DOHH2 (cell line): Measurements from ENCODE around the gene P2RY6.

ENCODE experiments used
- H3F3A ChIP-seq: fragments of 200-600 bp; sonication (generic), shearing (Covaris generic); 2 replicates; pipeline ENCODE4 v1.6.0; 2016; ENCODE audit warnings: antibody characterized with exemption, mild to moderate bottlenecking; ENCODE audit not compliant: control insufficient read depth, insufficient read depth
- H3K27ac ChIP-seq: fragments of 200-600 bp; sonication (generic); 2 replicates; pipeline ENCODE4 v1.5.1; 2014; ENCODE audit warnings: low read depth, mild to moderate bottlenecking, low read length, moderate library complexity
- H3K27me3 ChIP-seq: fragments of 200-600 bp; sonication (generic); 2 replicates; pipeline ENCODE4 v1.6.1; 2014; ENCODE audit warnings: mild to moderate bottlenecking, low read length, mixed read lengths; ENCODE audit not compliant: control insufficient read depth
- H3K36me3 ChIP-seq: fragments of 200-600 bp; sonication (generic); 2 replicates; pipeline ENCODE4 v1.6.1; 2014; ENCODE audit warnings: mild to moderate bottlenecking, low read length, moderate library complexity, mixed read lengths; ENCODE audit not compliant: control insufficient read depth
- H3K4me1 ChIP-seq: fragments of 200-600 bp; sonication (generic); 2 replicates; pipeline ENCODE4 v1.6.1; 2014; ENCODE audit warnings: mild to moderate bottlenecking, low read length, mixed read lengths; ENCODE audit not compliant: control insufficient read depth
- H3K4me2 ChIP-seq: fragments of 200-600 bp; sonication (generic); 2 replicates; pipeline ENCODE4 v1.6.0; 2014; ENCODE audit warnings: mild to moderate bottlenecking, low read length, moderate library complexity
- H3K4me3 ChIP-seq: fragments of 200-600 bp; sonication (generic); 2 replicates; pipeline ENCODE4 v1.5.1; 2014; ENCODE audit warnings: mild to moderate bottlenecking, low read length, mixed read lengths
- H3K79me2 ChIP-seq: fragments of 200-600 bp; sonication (generic); 2 replicates; pipeline ENCODE4 v1.6.1; 2014; ENCODE audit warnings: mild to moderate bottlenecking, low read length, mixed read lengths; ENCODE audit not compliant: control insufficient read depth
- H3K9me2 ChIP-seq: fragments of 200-600 bp; sonication (generic); replicated peaks from 2 replicates; pipeline ENCODE4 v1.6.1; 2014; ENCODE audit warnings: mild to moderate bottlenecking, low read length, mixed read lengths; ENCODE audit not compliant: control insufficient read depth
- H3K9me3 ChIP-seq: fragments of 200-600 bp; sonication (generic); 2 replicates; pipeline ENCODE4 v1.6.1; 2014; ENCODE audit warnings: antibody characterized with exemption, low read length, mixed read lengths; ENCODE audit not compliant: control insufficient read depth, insufficient read depth
- H4K20me1 ChIP-seq: fragments of 200-600 bp; sonication (generic); 2 replicates; pipeline ENCODE4 v1.6.0; 2014; ENCODE audit warnings: low read depth, mild to moderate bottlenecking, antibody characterized with exemption, low read length, moderate library complexity; ENCODE audit not compliant: control insufficient read depth, insufficient read depth
- CTCF ChIP-seq: fragments of 200-600 bp; sonication (generic); IDR thresholded peaks from one replicate; pipeline ENCODE4 v1.5.1; 2014; ENCODE audit warnings: antibody characterized with exemption, mild to moderate bottlenecking, low read depth, low read length; ENCODE audit not compliant: poor library complexity, severe bottlenecking
- EZH2phosphoT487 ChIP-seq: fragments of 200-600 bp; sonication (generic); IDR thresholded peaks from 2 replicates; pipeline ENCODE4 v1.6.1; 2017; ENCODE audit warnings: borderline replicate concordance, mild to moderate bottlenecking, antibody characterized with exemption, low read length, moderate library complexity, mixed read lengths

The P2RY6 gene

GRCh38 chr11:73320763-73321603 lies 48.8 kb downstream of the P2RY6 start:
- Histone ChIP-seq H3K27ac (no peak overlapping the region), H4K20me1 (no peaks in the 10 kb centered on the region), H3K4me2 (peak overlapping the region; percentile 66)

DNA sequence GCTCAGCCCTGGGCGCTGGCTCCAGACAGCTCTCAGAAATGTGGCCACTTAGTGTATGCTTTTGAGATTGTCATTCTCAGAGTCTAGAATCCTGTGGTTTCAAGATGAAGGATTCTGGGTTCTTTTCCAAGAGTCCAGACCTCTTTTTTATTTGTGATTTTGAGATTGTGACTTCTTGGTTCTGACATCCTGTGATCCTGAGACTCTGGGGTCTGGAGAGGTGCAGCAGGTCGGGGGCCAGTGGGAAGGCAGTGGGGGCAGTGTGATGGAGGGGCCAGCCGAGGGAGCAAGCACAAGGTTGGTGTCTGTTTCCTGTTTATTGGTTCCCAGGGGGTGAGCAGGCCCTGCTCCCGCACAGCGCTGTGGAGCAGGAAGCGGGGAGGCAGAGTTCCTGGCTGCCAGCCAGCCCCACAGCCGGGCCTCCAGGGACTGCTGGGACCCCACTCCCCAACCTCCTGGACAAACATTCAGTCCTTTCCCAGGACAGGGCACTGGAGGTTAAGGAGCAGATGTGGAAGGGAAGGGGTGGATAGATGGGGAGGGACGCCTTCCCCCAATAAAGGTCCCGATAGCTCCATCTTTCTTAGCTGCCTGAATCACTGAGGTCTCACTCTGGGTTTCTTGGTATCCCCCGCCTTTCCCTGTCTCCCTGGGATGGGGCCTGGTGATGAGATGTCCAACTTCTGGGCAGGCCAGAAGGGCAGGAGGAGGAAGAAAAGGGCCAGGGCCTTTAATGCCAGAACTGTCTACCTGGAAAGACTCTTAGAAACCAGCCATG lies 49.7 kb downstream of the P2RY6 start:
- peak overlapping the region; percentile 66 for H3K4me2 ChIP-seq
- H3K79me2 ChIP-seq: no peaks in the 10 kb centered on the region
- TF ChIP-seq CTCF (no peak), EZH2phosphoT487 (no peak)
- no peaks in the 10 kb centered on the region for H4K20me1 ChIP-seq
- H3F3A ChIP-seq: no peaks in the 10 kb centered on the region
- no peaks in the 10 kb centered on the region for H3K9me3 ChIP-seq
- no peaks in the 10 kb centered on the region for H3K9me2 ChIP-seq
- peak overlapping the region; percentile 41 for H3K4me3 ChIP-seq
- H3K4me1 ChIP-seq: peaks cover 33% of the 10 kb centered on the region
- H3K27ac ChIP-seq: no peak overlapping the region
- no peaks in the 10 kb centered on the region for H3K27me3 ChIP-seq
- H3K36me3 ChIP-seq: no peaks in the 10 kb centered on the region

More at GRCh38 chr11:73320763-73321603, 48.8 kb downstream of the P2RY6 start:
- Histone ChIP-seq H3K9me2 (no peaks in the 10 kb centered on the region), H3K4me3 (no peak overlapping the region), H3K27me3 (no peaks in the 10 kb centered on the region), H3K9me3 (no peaks in the 10 kb centered on the region), H3K36me3 (no peaks in the 10 kb centered on the region), H3K79me2 (no peaks in the 10 kb centered on the region), H3K4me1 (peaks cover 33% of the 10 kb centered on the region), H3F3A (no peaks in the 10 kb centered on the region)
- TF ChIP-seq CTCF (no peak), EZH2phosphoT487 (no peak)

DNA sequence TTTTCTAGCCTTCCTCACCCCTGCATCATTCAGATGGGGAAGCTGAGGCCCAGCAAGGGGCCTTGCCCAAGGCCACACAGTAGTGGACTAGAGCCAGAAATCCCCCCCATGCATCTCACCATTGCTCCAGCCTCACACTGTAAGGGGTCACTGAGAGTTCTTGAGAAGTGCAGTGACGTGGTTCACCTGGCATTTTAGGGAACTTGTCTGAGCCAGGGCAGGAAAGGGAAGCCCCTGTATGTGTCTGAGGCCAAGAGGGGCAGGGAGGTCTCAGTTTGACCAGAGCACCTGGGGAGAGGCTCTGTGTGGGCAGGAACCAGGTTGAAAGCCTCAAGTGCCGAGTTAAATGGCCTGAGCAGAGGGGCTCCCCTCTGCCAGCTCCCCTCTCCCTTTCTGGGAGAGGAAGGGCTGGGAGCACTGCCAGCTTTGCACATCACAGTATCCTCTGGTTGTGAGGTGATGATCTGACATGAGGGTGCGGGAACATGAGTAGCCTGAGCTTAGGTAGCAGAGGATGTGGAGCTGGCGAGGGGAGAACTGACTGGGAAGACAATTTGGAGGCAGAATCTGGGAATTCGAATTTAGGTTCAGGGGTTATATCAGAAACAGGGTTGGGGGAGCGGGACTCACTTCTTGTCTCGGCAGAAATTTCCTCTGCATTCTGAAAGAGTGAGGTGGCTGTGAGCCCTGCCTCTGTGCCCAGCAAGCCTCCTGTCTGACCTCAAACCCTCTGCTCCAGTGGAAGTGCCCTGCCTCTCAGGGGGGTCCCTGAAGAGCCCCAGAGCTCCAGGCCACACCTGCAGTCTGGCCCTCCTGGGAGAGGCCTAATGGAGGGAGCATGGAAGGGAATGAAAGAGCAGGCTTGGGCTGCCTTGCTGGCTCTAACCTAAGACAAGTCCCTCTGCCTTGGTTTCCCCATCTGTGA lies 50.5 kb downstream of the P2RY6 start:
- no peaks in the 10 kb centered on the region for H3K79me2 ChIP-seq
- TF ChIP-seq EZH2phosphoT487: no peak
- no peak for TF ChIP-seq CTCF
- no peaks in the 10 kb centered on the region for H4K20me1 ChIP-seq
- H3K4me3 ChIP-seq: peak overlapping the region; percentile 41; the same call in 1 of the 2 replicates
- no peaks in the 10 kb centered on the region for H3K9me2 ChIP-seq
- peaks cover 37% of the 10 kb centered on the region for H3K4me1 ChIP-seq
- H3K36me3 ChIP-seq: no peaks in the 10 kb centered on the region
- H3F3A ChIP-seq: no peaks in the 10 kb centered on the region
- H3K4me2 ChIP-seq: peak overlapping the region; percentile 66
- no peaks in the 10 kb centered on the region for H3K27me3 ChIP-seq
- H3K27ac ChIP-seq: no peak overlapping the region
- no peaks in the 10 kb centered on the region for H3K9me3 ChIP-seq
